Sigmoid colon (tissue), 4 donors: ENCODE data around the gene OSBP2.

Experiments used
- EP300 ChIP-seq, 4 donors: sonication (generic); formaldehyde crosslinking; IDR thresholded peaks; one replicate each; pipeline ENCODE4 v1.6.1; 2017; ENCODE audit warnings: antibody characterized with exemption in 4 of 4
- POLR2A ChIP-seq, 2 donors: fragments of 450-650 bp; IDR thresholded peaks; one replicate each; pipeline ENCODE4 v1.6.1; 2016; ENCODE audit warnings: antibody characterized with exemption in 2 of 2, mild to moderate bottlenecking in 2 of 2, moderate library complexity in 2 of 2
- POLR2AphosphoS5 ChIP-seq, 4 donors: sonication (generic); formaldehyde crosslinking; IDR thresholded peaks; one replicate each; pipeline ENCODE4 v1.6.1; 2017; ENCODE audit warnings: antibody characterized with exemption in 4 of 4
- TF ChIP-seq, protein P1 (sequence below), 4 experiments: fragments of 450-650 bp in 3 of 4; fragments of 200-600 bp in 1 of 4; IDR thresholded peaks; one replicate each; pipeline ENCODE4 v1.5.1; 2016 to 2019; ENCODE audit warnings: antibody characterized with exemption in 4 of 4, mild to moderate bottlenecking in 3 of 4, moderate library complexity in 2 of 4

- TF ChIP-seq POLR2A (IDR thresholded peaks at IDR 0.05): no peak
- TF ChIP-seq, protein P1, sequence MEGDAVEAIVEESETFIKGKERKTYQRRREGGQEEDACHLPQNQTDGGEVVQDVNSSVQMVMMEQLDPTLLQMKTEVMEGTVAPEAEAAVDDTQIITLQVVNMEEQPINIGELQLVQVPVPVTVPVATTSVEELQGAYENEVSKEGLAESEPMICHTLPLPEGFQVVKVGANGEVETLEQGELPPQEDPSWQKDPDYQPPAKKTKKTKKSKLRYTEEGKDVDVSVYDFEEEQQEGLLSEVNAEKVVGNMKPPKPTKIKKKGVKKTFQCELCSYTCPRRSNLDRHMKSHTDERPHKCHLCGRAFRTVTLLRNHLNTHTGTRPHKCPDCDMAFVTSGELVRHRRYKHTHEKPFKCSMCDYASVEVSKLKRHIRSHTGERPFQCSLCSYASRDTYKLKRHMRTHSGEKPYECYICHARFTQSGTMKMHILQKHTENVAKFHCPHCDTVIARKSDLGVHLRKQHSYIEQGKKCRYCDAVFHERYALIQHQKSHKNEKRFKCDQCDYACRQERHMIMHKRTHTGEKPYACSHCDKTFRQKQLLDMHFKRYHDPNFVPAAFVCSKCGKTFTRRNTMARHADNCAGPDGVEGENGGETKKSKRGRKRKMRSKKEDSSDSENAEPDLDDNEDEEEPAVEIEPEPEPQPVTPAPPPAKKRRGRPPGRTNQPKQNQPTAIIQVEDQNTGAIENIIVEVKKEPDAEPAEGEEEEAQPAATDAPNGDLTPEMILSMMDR (IDR thresholded peaks at IDR 0.05): no peak
- TF ChIP-seq POLR2AphosphoS5 (IDR thresholded peaks at IDR 0.05): no peak
- no peak for TF ChIP-seq EP300 (IDR thresholded peaks at IDR 0.05)
These were observed 133.8 kb downstream of the OSBP2 start for GRCh38 chr22:30828187-30829155.
